ENCODE measurements around the gene WNT3.
"Not testable (repeated sequence)": the region's sequence is repeated elsewhere in the genome, so short reads cannot be mapped to it uniquely, and the experiment has no call there.

Gene WNT3

GRCh38 chr17:46812624-46813318 lies 5.7 kb downstream of the WNT3 start:
- no peak for ATAC-seq

DNA sequence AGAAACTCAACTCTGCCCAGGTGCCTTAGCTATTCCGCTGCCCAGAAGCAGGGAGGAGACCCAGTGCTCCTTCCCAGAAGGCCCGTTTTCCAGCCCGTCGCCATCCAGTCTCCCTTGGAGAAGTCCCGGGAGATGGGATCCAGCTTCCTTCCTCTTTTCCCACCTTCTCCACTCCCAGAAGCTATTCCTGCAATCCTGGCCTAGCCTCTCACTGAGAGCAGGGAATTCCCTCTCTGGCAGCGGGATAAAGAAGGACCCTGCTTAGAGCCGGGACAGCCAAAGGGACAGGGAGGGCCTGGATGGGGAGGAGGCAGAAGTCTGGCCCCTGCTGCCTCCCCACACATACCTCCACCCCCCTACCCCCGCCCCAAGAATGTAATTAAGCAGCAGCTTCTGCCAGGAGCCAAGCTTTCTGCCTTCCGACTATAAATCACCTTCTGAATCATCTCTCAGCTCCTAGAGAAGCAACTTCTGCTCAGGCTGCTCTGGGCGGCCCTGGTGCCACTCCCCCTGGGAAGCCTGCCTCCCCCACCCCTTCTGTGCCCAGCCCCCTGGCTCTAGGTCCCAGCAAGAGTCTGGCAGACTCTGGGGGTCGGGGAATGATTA lies 6.4 kb downstream of the WNT3 start:
- no peak for ATAC-seq

DNA sequence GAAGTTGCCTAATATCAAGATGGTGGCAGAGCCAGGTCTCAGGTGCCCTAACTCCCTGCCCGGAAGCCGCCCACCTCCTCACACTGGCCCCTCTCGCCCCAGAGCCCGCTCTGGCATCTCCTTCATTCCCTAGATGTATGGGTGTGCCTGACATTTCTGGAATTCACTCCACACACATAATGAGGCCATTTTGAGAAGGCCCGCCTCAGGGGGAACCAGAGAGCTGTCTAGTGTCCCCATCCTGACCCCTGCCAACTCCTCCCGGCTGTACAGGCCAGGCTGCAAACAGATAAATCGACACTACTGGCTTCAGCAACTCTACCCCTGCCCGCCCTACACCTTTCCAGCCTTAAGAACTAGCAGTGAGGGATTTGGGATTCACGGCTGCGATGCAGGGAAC lies 7.7 kb downstream of the WNT3 start:
- no peak for ATAC-seq

DNA sequence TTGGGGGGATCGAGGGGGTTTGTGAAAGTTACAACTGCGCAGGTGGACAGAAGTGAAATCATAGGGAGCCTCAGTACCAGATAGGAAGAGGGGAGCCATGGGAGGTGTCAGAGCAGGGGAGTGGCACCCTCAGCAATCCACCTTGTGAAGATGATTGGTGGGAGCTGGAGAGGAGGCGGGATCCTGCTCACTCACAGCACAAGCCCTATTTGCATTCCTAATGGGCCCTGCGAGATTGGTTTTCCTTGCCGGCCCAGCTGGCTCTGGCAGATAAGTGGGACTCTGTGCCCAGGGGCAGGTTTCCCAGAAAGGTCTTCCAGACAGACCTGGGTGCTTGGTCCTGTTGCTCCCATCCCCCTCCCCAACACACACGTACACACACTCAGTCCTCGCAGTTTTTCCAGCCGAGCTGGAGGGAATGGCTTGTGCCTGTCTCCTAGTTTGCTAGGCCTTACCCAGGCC lies 9.4 kb downstream of the WNT3 start:
- no peak for ATAC-seq

- no peak for ATAC-seq
Measured at GRCh38 chr17:46805771-46806170, 12.7 kb downstream of the WNT3 start.

DNA sequence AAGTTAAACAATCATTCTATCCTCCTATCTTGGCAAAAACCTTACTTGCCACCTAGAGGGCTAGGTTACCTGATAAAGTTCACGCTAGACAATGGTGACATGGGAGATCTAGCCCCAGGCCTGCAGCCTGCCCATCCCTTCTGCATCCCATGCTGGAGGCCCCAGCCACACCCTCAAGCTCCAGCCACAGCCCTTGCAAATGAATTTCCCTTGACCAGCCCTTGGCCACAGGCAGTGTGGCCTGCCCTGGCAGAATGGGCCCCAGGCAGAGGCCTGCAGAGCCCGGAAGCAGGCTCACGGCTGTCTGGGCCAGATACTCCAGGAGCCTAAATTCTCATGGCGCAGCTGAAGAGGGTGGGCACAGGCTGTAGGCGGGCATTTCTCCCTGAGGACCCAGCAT lies 14.9 kb downstream of the WNT3 start:
- ATAC-seq: no peak

- no peak for ATAC-seq
Measured at GRCh38 chr17:46802800-46803199, 15.7 kb downstream of the WNT3 start.

- ATAC-seq: no peak
Measured at GRCh38 chr17:46800573-46800972, 17.9 kb downstream of the WNT3 start.

GRCh38 chr17:46796956-46797530 lies 21.4 kb downstream of the WNT3 start:
- ATAC-seq: no peak

- no peak for ATAC-seq
Measured at GRCh38 chr17:46796524-46796923, 22.0 kb downstream of the WNT3 start.

- no peak for ATAC-seq
Measured at GRCh38 chr17:46796084-46796483, 22.4 kb downstream of the WNT3 start.

DNA sequence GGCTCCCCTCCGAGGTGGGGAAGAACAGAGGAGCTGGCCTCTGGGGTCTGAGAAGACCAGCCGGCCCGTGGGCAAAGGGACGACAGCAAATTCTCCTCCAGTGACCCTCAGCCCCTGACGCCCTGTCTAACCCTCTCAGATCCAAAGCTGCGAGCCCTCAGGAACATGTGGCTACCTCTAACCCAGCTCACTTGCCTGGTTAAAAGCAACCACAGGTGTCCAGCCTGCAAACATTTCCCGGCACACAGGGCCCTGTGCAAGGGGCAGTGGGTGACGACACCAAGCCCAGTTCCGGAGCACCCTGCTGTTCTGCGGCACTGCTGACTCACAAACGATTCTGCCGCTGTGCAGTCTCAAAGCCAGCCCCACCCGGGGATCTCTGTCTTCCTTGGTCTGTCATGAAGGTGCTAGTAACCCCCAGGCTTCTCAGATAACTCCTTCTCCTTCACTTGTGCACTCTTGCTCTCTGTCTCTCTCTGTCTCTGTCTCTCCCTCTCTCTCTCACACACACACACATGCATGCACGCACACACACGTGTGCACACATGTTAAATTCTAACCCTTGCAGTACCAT lies 23.0 kb downstream of the WNT3 start:
- no peak for ATAC-seq

DNA sequence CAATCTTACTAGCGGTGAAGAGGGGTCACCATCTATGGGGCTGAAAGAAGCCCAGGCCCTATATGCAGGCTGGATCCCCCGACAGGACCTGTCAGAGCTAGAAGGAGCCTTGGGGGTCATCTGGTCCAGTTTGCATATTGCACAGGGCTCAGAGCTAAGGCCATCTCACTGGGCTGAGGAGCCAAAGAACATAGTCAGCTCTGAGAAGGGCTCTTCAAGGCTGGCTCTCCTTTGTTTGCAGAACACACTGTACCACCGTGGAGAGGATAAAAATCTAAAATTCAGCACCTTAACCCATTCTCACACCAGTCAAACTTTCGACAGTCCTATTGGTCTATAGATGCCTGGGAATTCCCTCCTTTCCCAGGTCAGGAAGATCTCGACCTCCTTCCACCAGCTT lies 24.2 kb downstream of the WNT3 start:
- no peak for ATAC-seq

GRCh38 chr17:46793541-46793940 lies 25.0 kb downstream of the WNT3 start:
- ATAC-seq: no peak

- ATAC-seq: not testable (repeated sequence)
Measured at GRCh38 chr17:46793023-46793422, 25.5 kb downstream of the WNT3 start.

GRCh38 chr17:46792071-46792470 lies 26.4 kb downstream of the WNT3 start:
- no peak for ATAC-seq

GRCh38 chr17:46791531-46791930 lies 27.0 kb downstream of the WNT3 start:
- ATAC-seq: no peak

- ATAC-seq: no peak
Measured at GRCh38 chr17:46790216-46790615, 28.3 kb downstream of the WNT3 start.

DNA sequence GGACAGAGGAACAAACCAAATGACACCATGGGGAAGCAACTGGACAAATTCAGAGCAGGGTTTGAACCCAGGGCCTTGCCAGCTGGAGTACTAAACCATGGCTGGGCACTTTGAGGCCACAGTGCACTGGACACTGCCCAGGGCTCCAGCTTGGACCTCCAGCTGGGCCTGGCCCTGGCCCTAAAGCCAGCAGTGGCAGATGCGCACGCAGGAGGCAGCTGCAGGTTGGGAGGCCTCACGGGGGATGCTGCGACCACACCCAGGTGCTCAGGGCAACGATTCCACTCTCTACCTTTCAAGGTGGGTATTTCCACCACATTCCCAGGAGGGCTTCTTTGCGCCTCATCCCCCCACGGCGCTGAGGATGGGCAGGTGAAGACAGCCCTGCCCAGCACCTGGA lies 28.9 kb downstream of the WNT3 start:
- no peak for ATAC-seq

- no peak for ATAC-seq
Measured at GRCh38 chr17:46788796-46789195, 29.7 kb downstream of the WNT3 start.

DNA sequence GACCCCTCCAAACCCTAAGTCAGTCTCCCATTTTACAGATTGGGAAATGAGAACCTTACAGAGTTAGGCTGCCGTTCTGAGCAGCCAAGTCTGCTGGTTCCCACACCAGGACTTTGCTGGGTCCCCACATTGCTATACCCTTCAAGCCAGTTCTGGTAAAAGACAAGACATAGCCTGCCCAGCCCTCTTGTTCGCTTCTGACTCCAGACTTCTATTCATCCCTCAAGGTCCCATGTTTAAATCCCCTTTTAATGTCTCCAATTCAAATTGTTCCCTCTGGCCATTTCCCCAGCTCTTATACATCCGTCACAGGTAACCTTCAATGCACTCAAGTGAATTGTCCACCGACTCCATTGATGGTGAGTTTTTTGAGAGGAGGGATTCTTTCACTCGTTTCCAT lies 30.2 kb downstream of the WNT3 start:
- ATAC-seq: no peak

GRCh38 chr17:46787478-46787877 lies 31.0 kb downstream of the WNT3 start:
- no peak for ATAC-seq

DNA sequence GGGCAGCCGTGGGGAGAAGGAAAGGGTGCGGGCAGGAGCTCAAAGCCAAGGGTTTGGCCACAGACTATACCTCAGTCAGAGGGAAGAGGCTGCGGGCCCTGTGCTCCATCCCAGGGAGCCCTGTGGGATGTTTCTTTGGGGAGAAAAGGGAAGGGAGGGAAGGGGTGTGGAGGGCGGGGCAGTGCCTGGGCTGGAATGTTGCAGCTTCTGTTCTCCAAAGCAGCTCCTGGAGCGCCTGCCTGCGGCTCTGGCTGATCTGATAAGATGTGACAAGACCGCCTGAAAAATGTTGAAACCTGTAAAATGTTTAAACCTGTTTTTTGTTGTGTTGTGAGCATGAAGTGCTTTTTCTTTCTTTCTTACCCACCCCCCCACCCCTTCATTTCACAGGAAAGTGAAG lies 32.8 kb downstream of the WNT3 start:
- no peak for ATAC-seq

- ATAC-seq: no peak
Measured at GRCh38 chr17:46783031-46783593, 35.4 kb downstream of the WNT3 start.
